Ishikawa (cell line): Measurements from ENCODE around the gene CEACAM16.

Experiments used
- CEBPB ChIP-seq: IDR thresholded peaks from 2 replicates; pipeline ENCODE4 v1.6.1; 2012
- CREB1 ChIP-seq: IDR thresholded peaks from 2 replicates; pipeline ENCODE4 v1.6.1; 2012; ENCODE audit warnings: low read depth
- EGR1 ChIP-seq: IDR thresholded peaks from 2 replicates; pipeline ENCODE4 v1.6.1; 2012
- EP300 ChIP-seq: IDR thresholded peaks from 2 replicates; pipeline ENCODE4 v1.6.1; 2012; ENCODE audit warnings: borderline replicate concordance
- FOXM1 ChIP-seq: IDR thresholded peaks from 2 replicates; pipeline ENCODE4 v1.6.1; 2012; ENCODE audit warnings: low read depth, borderline replicate concordance
- MAX ChIP-seq: IDR thresholded peaks from 2 replicates; pipeline ENCODE4 v1.6.1; 2012
- NFIC ChIP-seq: IDR thresholded peaks from 2 replicates; pipeline ENCODE4 v1.6.1; 2012
- RAD21 ChIP-seq: IDR thresholded peaks from 2 replicates; pipeline ENCODE4 v1.6.1; 2012; ENCODE audit warnings: low read depth
- REST ChIP-seq: IDR thresholded peaks from 2 replicates; pipeline ENCODE4 v1.6.1; 2012; ENCODE audit warnings: low read depth, mild to moderate bottlenecking
- TAF1 ChIP-seq: IDR thresholded peaks from 2 replicates; pipeline ENCODE4 v1.6.1; 2012; ENCODE audit warnings: low read depth, mild to moderate bottlenecking
- TCF12 ChIP-seq: IDR thresholded peaks from 2 replicates; pipeline ENCODE4 v1.6.1; 2012; ENCODE audit warnings: low read depth
- TEAD4 ChIP-seq: IDR thresholded peaks from 2 replicates; pipeline ENCODE4 v1.6.1; 2012
- USF1 ChIP-seq: IDR thresholded peaks from 2 replicates; pipeline ENCODE4 v1.6.1; 2012
- YY1 ChIP-seq: IDR thresholded peaks from 2 replicates; pipeline ENCODE4 v1.6.1; 2012; ENCODE audit warnings: low read depth
- ZBTB7A ChIP-seq: IDR thresholded peaks from 2 replicates; pipeline ENCODE4 v1.6.1; 2012; ENCODE audit warnings: low read depth

CEACAM16 gene

GRCh38 chr19:44675521-44675920 is 23.4 kb upstream of the CEACAM16 start:
- no peak for TF ChIP-seq RAD21
- TF ChIP-seq REST = no peak
- no peak for TF ChIP-seq MAX
- no peak for TF ChIP-seq TCF12
- TF ChIP-seq ZBTB7A = no peak
- no peak for TF ChIP-seq FOXM1
- TF ChIP-seq TAF1 = no peak
- TF ChIP-seq CREB1 = no peak
- no peak for TF ChIP-seq CEBPB
- no peak for TF ChIP-seq USF1
- TF ChIP-seq EP300 = no peak
- TF ChIP-seq NFIC = no peak
- TF ChIP-seq YY1 = no peak
- TF ChIP-seq TEAD4 = no peak
- TF ChIP-seq EGR1 = no peak

- TF ChIP-seq MAX = no peak
- peak; percentile 80 for TF ChIP-seq USF1
- no peak for TF ChIP-seq REST
- TF ChIP-seq EGR1 = no peak
- TF ChIP-seq RAD21 = no peak
- TF ChIP-seq TEAD4 = peak; percentile 69; the same call in 1 of the 2 replicates
- TF ChIP-seq YY1 = no peak
- peak; percentile 47; the same call in 1 of the 2 replicates for TF ChIP-seq CEBPB
- TF ChIP-seq ZBTB7A = no peak
- no peak for TF ChIP-seq EP300
- TF ChIP-seq NFIC = no peak
- no peak for TF ChIP-seq TCF12
- TF ChIP-seq TAF1 = no peak
- no peak for TF ChIP-seq FOXM1
- TF ChIP-seq CREB1 = no peak
Measured at GRCh38 chr19:44677019-44677811, 21.7 kb upstream of the CEACAM16 start.

GRCh38 chr19:44680536-44680935 is 18.4 kb upstream of the CEACAM16 start:
- TF ChIP-seq MAX (no peak), EP300 (no peak), TEAD4 (no peak), CREB1 (no peak), USF1 (no peak), REST (no peak), EGR1 (no peak), RAD21 (no peak), TAF1 (no peak), CEBPB (no peak), ZBTB7A (no peak)
